DMS79 (cell line): ENCODE data around the gene SHISA7.
"Not testable (repeated sequence)": the region's sequence is repeated elsewhere in the genome, so short reads cannot be mapped to it uniquely, and the experiment has no call there.

ENCODE experiments used
- DNase-seq: peaks from one replicate; lab custom pipeline; 2025; lab: John Stamatoyannopoulos, UW

The SHISA7 gene

DNA sequence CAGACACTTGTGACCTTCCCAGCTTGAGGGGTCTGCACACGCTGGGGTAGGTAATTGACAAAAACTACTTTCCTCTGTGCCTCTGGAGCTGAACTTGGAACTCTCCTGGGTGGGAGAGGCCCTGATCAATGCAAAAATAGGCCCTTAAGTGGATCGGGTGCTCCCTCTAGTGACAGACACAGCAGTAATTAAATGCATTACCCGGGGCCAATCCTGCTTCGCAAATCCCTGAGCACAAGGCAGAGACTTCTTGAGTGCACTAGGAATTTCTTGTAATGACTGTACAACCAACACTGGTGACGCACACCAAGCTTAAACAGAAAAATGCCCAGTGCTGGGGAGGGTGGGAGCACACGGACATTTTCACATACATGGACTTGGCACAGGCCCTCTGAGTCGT lies 24.9 kb downstream of the SHISA7 start:
- DNase-seq, result no peak

- no peak for DNase-seq
Measured at GRCh38 chr19:55410168-55410567, 32.9 kb downstream of the SHISA7 start.

DNA sequence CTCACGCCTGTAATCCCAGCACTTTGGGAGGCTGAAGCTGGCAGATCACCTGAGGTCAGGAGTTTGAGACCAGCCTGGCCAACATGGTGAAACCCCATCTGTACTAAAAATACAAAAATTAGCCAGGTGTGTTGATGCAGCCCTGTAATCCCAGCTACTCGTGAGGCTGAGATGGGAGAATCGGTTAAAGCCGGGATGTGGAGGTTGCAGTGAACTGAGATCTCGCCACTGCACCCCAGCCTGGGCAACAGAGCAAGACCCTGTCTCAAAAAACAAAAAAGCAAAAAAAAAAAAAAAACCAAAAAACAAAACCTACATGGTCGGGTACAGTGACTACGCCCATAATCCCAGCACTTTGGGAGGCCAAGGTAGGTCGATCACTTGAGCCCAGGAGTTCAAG lies 33.9 kb downstream of the SHISA7 start:
- not testable (repeated sequence) for DNase-seq

- no peak for DNase-seq
Measured at GRCh38 chr19:55408533-55408872, 34.6 kb downstream of the SHISA7 start.

DNA sequence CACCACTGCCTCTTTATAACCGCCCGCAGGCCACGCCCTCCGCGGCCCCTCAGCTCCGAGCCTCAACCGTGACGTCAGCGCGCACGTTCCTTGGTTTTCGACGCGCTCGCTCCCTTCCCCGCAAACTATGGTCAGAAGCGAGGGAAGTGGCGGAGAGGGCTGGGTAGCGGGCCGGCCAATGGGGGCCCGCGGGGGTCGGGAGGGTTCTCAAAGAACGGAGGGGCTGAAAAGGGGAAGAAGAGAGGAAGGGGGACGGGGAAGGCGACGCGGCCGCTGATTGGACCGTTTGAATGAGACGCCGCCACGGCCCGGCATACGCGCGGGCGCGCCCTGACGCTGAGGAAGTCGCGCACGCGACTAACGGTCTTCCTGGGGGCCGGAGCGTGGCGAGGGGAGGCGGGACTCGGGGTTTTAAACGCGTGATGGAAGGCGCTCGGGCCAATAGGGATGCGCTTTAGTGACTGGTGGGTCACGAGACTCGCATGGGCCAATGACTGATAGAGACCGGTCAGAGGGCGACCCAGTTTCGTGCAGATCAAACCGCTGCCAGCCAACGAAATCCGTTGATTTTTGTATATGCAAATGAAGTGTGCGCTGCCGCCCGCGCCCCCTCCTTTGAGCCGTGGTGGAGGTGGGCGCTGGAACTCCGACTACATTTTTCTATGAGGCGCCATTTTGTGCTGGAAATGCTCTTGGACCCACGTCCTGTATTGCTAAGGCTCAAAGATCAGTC lies 35.1 kb downstream of the SHISA7 start:
- DNase-seq, result peak; percentile 99

DNA sequence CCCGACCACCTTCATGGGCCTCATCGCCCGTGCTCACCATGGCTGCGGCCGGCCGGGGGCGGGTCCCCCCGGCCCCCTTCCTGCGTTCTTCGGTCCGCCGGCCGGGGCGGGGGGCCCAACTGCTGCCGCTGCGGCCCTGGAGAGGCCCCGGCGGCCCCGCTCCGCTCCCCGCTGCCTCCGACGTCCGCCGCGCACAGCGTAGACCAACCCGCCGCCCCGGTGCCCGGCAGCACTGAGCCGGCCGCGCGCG lies 35.6 kb downstream of the SHISA7 start, which contains the start of gene UBE2S:
Gene UBE2S, minus strand, starts transcription at position 239 of the 250 bp plus-strand sequence. Its CDS starts 199 bp downstream, at position 40.
- not testable (repeated sequence) for DNase-seq

- no peak for DNase-seq
Measured at GRCh38 chr19:55406826-55407549, 36.1 kb downstream of the SHISA7 start.

- no peak for DNase-seq
Measured at GRCh38 chr19:55406091-55406825, 36.8 kb downstream of the SHISA7 start.

DNA sequence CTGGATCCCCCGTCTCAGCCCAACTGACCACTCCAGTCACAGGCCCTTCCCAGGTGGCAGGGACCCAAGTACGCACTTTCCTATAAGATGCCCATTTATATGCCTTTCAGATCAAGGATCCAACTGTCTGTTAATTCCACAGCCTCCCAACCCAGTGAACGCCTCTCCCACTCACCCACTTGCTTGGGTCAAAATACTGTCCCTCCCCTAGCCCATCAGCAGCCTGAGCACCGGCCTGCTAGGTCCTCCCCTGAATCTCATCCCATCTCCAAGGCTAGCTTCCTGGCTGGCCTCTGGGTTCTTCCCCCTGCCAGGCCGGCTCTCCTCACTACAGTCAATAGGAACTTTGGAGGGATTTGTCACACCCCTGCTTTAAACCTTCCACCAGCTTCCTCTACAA lies 37.5 kb downstream of the SHISA7 start:
- no peak for DNase-seq

DNA sequence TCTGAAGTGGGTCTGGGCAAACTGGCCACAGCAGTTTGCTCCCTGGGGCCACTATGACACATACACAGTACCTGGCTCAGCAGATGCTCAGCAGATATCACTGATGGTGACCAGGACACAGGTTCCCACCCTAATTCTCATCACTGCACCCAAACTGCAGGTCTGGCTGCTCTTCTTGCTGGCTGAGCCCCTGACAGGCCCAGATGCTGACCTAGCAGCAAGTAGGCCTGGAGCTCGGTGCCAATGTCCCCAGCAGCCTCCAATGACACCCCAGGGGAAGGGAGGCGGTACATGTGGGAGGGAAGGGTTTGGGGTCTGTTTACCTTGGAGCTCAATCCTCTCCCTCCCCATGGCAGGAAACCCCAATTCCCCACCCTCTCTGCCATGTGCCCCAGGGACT lies 40.6 kb downstream of the SHISA7 start:
- DNase-seq, result no peak

GRCh38 chr19:55401390-55401789 lies 41.7 kb downstream of the SHISA7 start:
- not testable (repeated sequence) for DNase-seq

DNA sequence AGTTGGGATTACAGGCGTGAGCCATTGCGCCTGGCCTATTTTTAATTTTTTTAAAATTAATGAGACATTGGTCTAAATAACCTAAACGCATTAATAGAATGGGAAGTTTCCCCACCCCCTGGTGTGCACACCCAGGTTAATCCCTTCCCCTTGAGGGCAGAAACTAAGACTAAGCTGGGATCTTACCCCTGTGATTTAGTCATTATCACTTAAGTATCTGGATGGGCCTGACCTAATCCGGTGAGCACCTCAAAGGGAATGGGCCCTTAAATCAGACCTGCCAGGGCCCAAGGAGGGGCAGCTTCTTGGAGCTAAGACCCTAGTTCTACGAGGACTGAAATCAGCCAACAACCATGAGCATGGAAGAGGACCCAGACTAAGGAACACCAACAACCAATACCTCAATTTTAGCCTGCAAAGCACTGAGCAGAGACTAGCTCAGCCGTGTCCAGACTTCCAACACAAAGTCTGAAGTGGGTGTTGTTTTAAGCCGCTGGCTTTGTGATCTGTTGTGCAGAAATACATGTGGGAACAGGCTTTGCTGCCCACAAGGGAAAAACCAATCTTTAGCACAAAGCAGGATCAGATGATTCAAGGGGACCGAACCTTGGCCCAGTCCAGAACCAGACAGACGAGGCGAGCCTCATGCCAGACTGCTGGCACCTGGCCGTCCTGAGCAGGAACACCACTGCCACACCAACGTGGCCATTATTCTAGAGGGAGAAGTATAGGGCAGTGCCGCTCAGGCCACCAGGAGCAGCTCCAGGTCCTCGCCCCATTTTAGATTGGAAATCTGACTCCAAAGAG lies 42.6 kb downstream of the SHISA7 start:
- no peak for DNase-seq

GRCh38 chr19:55398200-55398925 lies 44.7 kb downstream of the SHISA7 start:
- DNase-seq, result no peak

DNA sequence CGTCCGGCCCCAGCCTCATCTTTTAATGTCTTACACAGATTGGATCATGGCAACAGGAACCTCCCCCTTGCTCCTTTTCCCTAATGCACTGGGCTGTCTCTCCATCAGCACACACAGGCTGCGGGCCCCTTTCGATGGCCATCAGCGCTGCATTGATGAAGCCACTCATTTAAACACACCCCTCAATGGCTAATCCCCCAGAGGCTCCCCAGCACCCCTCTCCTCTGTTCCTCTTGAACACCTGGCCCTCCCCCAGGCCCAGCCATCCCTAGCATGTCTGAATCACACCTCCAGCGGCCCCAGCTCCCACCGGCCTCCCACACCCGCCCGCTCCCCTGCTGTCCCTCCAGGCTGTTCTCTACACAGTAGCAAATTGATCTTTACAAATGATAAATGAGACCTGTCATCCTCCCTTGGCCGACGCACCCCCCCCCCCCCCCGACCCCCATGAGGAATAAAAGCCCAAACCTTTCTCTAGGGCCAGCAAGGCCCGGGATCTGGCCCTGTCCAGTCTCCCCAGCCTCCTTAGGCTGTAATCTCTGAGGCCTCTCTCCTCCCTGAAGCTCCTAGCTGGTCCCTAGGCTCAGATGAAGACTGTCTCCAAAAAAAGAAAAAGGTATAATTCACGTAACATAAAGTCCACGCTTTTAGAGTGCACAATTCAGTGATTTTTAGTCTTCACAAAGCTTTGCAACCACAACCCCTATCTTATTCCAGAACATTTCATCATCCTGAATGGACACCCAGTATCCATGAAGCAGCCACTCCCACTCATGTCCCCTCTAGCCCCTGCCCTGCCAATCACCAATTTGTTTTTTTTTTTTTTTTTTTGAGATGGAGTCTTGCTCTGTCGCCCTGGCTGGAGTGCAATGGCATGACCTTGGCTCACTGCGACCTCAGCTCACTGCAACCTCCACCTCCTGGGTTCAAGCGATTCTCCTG lies 50.0 kb downstream of the SHISA7 start:
- no peak for DNase-seq

GRCh38 chr19:55391702-55392615 lies 51.1 kb downstream of the SHISA7 start:
- DNase-seq, result no peak

DNA sequence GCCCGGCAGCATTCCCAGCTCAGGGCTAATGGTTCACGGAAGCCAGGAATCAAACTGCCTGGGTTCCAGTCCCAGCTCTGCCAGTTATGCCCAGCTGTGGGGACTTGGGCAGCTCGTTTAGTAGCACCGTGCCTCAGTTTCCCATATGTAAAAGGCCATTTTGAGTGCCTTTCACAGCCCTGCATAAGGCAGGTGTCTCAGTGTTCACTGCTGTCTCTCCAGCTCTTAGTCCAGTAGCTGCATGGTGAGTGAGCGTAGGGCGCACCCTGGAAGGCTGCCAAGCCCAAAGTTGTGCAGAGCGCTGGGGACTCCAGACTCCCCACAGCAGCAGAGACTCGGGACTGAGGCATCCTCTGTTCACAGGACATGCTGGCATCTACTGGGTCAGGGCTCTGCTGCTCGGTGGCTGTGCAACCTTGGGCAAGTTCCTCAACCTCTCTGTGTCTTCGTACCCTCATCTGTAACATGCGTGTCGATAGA lies 51.9 kb downstream of the SHISA7 start:
- no peak for DNase-seq

DNA sequence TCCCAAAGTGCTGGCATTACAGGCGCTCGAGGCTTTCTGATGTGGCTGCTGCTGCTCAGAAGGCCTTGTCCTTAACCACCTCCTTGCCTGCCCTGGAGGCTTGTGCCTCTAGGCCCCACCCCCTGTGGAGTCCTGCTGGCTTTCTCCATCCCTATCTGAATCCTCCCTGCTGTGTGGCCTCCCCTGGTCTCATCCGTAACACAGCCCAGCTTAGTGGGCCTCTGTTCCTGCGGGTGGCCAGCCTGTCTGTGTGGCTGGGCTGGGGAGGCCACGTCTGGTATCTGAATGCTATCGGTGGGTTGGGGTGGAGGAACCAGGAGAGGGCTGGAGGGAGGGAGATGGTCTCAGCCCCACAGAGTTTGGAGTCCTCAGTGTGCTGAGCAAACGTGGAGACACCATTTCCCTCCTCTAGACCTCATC lies 52.6 kb downstream of the SHISA7 start:
- DNase-seq, result no peak

DNA sequence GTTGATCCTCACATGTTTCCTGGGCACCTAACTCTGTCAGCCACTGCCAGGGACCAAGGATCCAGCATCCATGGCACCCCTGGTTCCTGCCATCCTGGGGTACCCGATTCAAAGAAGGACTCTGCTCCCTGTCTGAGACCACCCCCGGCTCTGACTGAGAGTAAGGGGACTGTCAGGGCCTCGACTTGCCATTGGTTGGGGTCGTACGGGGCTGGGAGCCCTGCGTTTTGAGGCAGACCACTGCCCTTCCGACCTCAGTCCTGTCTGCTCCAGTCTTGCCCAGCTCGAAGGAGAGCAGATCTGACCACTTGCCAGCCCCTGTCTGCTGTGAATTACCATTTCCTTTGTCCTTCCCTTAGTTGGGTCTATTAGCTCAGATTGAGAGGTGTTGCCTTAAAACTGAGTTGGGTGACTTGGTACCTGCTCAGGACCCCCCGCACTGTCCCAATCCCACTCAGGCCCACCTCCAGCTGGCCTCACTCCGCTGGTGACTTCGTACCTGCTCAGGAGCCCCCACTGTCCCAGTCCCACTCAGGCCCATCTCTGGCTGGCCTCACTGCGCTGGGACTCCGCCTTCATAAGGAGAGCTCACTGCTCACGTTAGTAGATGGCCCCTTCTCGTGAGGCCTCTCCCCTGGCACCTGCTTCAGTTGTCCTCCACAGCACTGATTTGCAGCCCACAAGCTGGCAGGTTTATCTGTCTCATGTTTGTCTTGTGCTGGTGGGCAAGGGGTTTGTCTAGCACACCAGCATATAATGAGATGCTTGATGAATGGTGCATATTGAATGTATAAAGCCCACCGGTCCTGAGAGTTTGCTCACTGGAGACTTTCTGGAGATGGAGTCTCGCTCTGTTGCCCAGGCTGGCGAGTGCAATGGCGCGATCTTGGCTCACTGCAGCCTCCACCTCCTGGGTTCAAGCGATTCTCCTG lies 53.4 kb downstream of the SHISA7 start:
- no peak for DNase-seq
